ENCODE data around the gene ALKBH6.

Gene ALKBH6

DNA sequence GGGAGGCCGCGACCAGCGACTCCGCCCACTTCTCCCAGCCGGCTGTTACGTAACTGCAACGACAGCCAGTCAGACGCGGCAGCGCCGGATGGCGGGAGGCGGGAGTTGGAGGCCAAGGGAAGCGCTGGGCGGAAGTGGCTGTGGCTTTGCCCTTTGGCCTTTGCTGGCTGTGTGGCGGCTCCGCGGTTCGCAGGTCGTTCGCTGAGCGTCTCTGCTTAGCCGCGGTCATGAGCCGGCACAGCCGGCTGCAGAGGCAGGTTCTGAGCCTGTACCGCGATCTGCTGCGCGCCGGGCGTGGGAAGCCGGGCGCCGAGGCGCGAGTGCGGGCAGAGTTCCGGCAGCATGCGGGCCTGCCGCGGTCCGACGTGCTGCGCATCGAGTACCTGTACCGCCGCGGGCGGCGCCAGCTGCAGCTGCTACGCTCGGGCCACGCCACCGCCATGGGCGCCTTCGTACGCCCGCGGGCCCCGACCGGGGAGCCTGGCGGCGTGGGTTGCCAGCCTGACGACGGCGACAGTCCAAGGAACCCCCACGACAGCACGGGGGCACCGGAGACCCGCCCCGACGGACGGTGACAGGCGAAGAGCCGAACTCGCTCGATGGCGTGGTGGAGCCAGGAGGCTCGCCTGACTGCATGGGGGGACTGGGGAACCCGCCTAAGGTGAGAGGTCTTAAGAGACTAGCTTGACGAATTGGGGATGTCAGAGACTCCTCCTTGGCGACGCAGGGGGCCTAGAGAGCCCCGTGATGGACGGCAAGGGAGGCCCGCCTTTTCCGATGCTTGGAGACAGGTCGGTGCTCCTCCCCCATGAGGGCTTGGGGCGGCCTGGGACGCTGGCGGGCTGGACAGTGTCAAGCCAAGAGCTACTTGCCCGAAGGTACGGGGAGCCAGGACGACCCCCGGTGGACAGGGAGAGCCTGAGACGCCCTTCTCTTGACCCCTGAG is 18.7 kb downstream of the ALKBH6 start, which contains the start of gene SDHAF1:
TSS of gene SDHAF1 (plus strand) at position 141 of the 946 bp plus-strand sequence. CDS start at position 228, 87 bp downstream.
- H3K4me1 Mint-ChIP-seq, result peaks cover 32% of the 10 kb centered on the region
- DNase-seq (ENCODE audit: low spot score in 2 of 2) (peak; percentile 80 to 81), ATAC-seq (replicated peaks; ENCODE audit: extremely low read depth, poor library complexity, severe bottlenecking) (peak; percentile 86)

DNA sequence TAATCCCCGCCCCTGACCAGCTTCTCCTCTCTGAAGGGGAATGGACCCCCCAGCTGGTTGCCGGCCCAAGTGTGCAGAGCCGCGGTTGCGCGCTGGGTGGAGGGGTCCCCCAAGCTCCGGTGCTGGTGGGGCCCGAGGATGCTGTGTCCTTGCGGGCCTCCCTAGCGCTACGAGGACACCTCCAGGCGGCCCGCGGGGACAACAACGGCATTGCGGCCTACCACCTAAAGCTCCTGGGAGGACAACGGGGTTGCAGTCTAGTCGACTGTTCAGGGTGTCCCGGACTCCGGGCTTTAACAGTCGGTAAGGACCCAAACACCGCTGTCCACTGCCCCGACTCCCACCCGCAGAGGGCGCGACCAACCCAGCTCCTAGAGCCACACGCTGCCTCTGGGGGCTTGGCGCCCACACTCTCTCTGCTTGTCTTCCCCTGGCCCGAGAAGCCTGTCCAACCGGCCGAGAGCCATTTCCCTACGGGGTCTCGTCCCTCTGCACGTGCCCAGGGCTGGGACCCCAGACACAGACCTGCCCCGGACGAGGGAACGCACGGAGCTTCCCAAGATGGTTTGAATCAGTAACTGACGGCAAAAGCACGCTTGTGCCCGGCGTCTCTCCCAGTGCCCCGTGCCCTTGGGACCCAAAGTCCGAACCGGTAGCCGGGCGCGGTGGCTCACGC is 20.0 kb downstream of the ALKBH6 start:
- DNase-seq (ENCODE audit: low spot score in 2 of 2) (no peak), ATAC-seq (replicated peaks; ENCODE audit: extremely low read depth, poor library complexity, severe bottlenecking) (no peak)
- Mint-ChIP-seq H3K4me3 (peak overlapping the region; percentile 85), H3K27me3 (peaks cover 7% of the 10 kb centered on the region), H3K27ac (ENCODE audit: low read depth) (no peak overlapping the region), H3K4me1 (peaks cover 28% of the 10 kb centered on the region), H3K9me3 (no peaks in the 10 kb centered on the region), H3K36me3 (ENCODE audit: insufficient read depth) (peaks cover 10% of the 10 kb centered on the region)

More for the DNA sequence above, 18.7 kb downstream of the ALKBH6 start, which contains the start of gene SDHAF1:
- H3K27ac Mint-ChIP-seq (ENCODE audit: low read depth), result peak within 1 kb of the TSS; percentile 84
- H3K36me3 Mint-ChIP-seq (ENCODE audit: insufficient read depth), result peaks cover 10% of the 10 kb centered on the region
- H3K4me3 Mint-ChIP-seq, result peak within 1 kb of the TSS; percentile 85
- H3K27me3 Mint-ChIP-seq, result no peaks in the 10 kb centered on the region
- H3K9me3 Mint-ChIP-seq, result no peaks in the 10 kb centered on the region

DNA sequence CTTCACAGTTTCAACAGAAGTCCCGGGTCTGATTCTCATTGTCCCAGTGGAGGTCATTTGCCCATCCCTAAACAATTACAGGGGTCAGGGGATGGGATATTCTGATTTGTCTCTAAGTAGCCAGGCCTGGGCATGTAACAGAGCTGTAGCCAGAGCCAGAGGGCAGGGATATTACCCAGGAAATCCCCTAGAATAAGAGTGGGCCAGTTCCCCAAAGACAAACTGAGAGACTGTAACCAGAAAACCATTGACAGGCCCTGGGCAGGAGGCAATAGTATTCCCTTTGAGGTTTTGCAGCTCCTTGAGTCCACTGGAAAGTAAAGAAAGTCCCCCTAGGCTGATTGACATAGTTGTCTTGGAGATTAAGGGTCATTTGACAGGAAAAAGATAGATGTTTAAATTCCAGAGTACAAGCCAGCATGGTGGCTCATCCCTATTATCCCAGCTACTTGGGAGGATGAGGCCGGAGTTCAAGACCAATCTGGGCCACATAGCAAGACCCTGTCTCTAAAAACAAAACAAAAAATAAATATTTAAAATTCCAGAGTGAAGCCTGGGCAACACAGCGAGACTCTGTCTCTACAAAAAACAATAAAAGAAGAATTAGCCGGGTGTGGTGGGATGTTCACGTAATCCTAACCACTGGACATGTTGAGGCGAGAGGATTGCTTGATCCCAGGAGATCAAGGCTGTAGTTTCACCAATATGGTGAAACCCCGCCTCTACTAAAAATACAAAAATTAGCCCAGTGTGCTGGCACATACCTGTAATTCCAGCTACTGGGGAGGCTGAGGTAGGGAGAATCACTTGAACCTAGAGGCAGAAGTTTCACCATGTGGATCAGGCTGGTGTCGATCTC is 20.9 kb downstream of the ALKBH6 start:
- H3K27ac Mint-ChIP-seq (ENCODE audit: low read depth), result no peak overlapping the region
- H3K27me3 Mint-ChIP-seq, result peaks cover 10% of the 10 kb centered on the region
- H3K4me3 Mint-ChIP-seq, result no peak overlapping the region
- peaks cover 7% of the 10 kb centered on the region for H3K36me3 Mint-ChIP-seq (ENCODE audit: insufficient read depth)
- H3K9me3 Mint-ChIP-seq, result no peaks in the 10 kb centered on the region
- no peak for DNase-seq (ENCODE audit: low spot score in 2 of 2)
- ATAC-seq (replicated peaks; ENCODE audit: extremely low read depth, poor library complexity, severe bottlenecking), result no peak
- H3K4me1 Mint-ChIP-seq, result peaks cover 27% of the 10 kb centered on the region

DNA sequence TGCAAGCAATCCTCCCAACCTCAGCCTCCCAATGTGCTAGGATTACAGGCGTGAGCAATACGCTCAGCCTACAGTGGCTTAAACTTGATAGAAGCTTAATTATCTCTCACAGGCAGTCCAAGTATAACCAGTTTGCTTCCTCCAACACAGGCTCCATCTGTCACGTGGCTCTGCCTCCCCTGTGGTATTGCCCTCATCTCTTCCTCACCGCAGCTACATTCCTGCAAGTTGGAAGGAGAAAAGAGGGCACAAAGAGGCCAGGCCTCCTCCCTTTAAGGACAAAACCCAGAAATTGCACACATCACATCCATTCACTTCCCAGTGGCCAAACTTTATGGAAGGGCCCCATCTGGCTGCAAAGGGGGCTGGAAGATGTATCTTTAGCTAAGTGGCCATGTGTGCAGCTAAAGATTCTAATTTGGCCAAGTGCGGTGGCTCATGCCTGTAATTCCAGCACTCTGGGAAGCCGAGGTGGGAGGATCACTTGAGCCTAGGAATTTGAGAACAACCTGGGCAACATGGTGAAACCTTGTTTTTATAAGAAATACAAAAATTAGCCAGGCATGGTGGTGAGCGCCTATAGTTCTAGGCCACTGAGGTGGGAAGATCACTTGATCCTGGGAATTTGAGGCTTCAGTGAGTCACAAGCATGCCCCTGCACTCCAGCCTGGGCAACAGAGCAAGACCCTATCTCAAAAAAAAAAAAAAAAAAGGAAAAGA is 22.1 kb downstream of the ALKBH6 start:
- Mint-ChIP-seq H3K4me3 (no peak overlapping the region), H3K4me1 (peaks cover 20% of the 10 kb centered on the region), H3K27ac (ENCODE audit: low read depth) (no peak overlapping the region), H3K36me3 (ENCODE audit: insufficient read depth) (peaks cover 4% of the 10 kb centered on the region), H3K9me3 (no peaks in the 10 kb centered on the region), H3K27me3 (peaks cover 19% of the 10 kb centered on the region)
- DNase-seq (ENCODE audit: low spot score in 2 of 2) (no peak), ATAC-seq (replicated peaks; ENCODE audit: extremely low read depth, poor library complexity, severe bottlenecking) (no peak)

DNA sequence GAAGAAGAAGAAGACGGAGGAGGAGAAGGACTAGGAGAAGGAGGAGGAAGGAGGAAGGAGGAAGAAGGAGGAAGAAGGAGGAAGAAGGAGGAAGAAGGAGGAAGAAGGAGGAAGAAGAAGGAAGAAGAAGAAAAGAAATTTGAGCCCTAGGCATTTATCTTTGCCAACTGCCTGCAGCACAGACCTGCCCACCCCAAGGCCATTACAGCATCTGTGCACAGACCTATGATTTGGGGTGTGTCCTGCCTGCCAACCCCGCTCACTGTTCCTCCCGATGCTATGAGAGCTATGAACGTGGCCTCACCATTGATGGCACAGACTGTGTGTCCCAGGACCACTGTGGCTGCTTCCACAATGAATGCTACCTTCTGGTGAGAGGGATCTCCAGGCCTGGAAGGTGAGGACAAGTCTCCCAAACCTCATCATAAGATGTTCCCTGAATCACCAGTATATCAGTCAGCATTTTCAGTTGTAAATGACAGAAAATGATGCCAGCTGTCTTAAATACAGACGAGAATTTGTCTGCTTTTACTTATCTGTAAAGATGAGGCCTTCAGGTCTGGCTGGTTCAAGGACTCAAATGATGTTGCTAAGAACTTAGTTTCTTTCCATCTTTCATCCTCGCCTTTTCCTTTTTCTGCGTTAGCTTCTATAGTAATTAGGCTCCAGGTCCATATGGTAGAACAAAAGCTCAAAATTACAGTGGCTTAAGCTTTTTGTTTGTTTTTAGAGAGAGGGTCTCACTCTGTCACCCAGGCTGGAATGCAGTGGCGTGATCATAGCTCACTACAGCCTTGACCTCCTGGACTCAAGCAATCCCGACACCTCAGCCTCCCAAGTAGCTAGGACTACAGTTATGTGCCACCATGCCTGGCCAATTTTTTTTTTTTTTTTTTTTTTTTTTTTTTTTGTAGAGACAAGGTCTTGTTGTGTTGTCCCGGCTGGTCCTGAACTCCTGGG is 23.0 kb downstream of the ALKBH6 start:
- ATAC-seq (replicated peaks; ENCODE audit: extremely low read depth, poor library complexity, severe bottlenecking) (no peak), DNase-seq (ENCODE audit: low spot score in 2 of 2) (no peak)
- Mint-ChIP-seq H3K4me1 (peaks cover 17% of the 10 kb centered on the region), H3K27me3 (peaks cover 27% of the 10 kb centered on the region), H3K27ac (ENCODE audit: low read depth) (no peak overlapping the region), H3K9me3 (no peaks in the 10 kb centered on the region), H3K4me3 (no peak overlapping the region), H3K36me3 (ENCODE audit: insufficient read depth) (peaks cover 4% of the 10 kb centered on the region)

DNA sequence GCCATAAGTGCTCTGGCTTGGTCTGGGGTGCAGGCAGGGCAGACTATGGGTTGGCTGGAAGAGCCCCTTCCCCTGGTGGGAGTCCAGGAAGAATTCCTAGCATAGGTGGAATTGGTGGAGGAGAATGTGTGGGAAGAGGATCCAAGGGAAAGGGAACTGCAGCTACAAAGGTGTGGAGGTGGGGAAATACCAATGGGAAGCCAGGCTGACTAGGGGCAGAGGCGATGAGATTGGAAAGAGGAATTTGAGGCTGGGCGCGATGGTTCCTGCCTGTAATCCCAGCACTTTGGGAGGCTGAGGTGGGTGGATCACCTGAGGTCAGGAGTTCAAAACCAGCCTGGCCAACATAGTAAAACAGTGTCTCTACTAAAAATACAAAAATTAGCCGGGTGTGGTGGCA is 23.9 kb downstream of the ALKBH6 start:
- DNase-seq (ENCODE audit: low spot score in 2 of 2) (no peak), ATAC-seq (replicated peaks; ENCODE audit: extremely low read depth, poor library complexity, severe bottlenecking) (no peak)
- Mint-ChIP-seq H3K36me3 (ENCODE audit: insufficient read depth) (peaks cover 4% of the 10 kb centered on the region), H3K27ac (ENCODE audit: low read depth) (no peak overlapping the region), H3K9me3 (no peaks in the 10 kb centered on the region), H3K4me1 (peaks cover 12% of the 10 kb centered on the region), H3K4me3 (no peak overlapping the region), H3K27me3 (peaks cover 36% of the 10 kb centered on the region)

DNA sequence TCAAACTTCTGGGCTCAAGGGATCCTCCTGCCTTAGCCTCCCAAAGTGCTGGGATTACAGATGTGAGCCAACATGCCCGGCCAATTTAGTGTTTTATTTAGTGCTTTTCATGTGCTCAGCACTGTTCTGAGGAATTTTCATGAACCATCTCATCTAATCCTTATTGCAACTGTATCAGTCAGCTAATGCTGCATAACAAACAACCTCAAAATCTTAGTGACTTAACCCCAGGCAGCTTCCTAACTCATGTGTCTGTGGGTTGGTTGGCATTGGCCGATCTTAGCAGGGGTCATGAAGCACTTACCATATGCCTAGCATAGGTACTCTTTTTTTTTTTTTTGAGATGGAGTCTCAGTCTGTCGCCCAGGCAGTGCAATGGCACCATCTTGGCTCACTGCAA is 25.2 kb downstream of the ALKBH6 start:
- Mint-ChIP-seq H3K9me3 (no peaks in the 10 kb centered on the region), H3K27ac (ENCODE audit: low read depth) (no peak overlapping the region), H3K36me3 (ENCODE audit: insufficient read depth) (no peaks in the 10 kb centered on the region), H3K4me3 (no peak overlapping the region), H3K27me3 (peaks cover 50% of the 10 kb centered on the region), H3K4me1 (peaks cover 6% of the 10 kb centered on the region)
- DNase-seq (ENCODE audit: low spot score in 2 of 2) (no peak), ATAC-seq (replicated peaks; ENCODE audit: extremely low read depth, poor library complexity, severe bottlenecking) (no peak)

DNA sequence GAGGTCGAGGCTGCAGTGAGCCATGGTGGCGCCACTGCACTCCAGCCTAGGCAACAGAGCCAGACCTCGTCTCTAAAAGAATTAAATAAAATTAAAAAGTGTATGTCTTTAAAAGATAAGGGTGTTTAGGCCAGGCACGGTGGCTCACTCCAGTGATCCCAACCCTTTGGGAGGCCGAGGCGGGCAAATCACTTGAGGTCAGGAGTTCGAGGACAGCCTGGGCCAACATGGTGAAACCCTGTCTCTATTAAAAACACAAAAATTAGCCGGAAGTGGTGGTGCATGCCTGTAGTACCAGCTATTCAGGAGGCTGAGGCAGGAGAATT is 26.5 kb downstream of the ALKBH6 start:
- Mint-ChIP-seq H3K9me3 (no peaks in the 10 kb centered on the region), H3K4me3 (no peak overlapping the region), H3K27ac (ENCODE audit: low read depth) (no peak overlapping the region), H3K27me3 (peaks cover 58% of the 10 kb centered on the region), H3K36me3 (ENCODE audit: insufficient read depth) (no peaks in the 10 kb centered on the region), H3K4me1 (peaks cover 6% of the 10 kb centered on the region)
- DNase-seq (ENCODE audit: low spot score in 2 of 2) (no peak), ATAC-seq (replicated peaks; ENCODE audit: extremely low read depth, poor library complexity, severe bottlenecking) (no peak)

DNA sequence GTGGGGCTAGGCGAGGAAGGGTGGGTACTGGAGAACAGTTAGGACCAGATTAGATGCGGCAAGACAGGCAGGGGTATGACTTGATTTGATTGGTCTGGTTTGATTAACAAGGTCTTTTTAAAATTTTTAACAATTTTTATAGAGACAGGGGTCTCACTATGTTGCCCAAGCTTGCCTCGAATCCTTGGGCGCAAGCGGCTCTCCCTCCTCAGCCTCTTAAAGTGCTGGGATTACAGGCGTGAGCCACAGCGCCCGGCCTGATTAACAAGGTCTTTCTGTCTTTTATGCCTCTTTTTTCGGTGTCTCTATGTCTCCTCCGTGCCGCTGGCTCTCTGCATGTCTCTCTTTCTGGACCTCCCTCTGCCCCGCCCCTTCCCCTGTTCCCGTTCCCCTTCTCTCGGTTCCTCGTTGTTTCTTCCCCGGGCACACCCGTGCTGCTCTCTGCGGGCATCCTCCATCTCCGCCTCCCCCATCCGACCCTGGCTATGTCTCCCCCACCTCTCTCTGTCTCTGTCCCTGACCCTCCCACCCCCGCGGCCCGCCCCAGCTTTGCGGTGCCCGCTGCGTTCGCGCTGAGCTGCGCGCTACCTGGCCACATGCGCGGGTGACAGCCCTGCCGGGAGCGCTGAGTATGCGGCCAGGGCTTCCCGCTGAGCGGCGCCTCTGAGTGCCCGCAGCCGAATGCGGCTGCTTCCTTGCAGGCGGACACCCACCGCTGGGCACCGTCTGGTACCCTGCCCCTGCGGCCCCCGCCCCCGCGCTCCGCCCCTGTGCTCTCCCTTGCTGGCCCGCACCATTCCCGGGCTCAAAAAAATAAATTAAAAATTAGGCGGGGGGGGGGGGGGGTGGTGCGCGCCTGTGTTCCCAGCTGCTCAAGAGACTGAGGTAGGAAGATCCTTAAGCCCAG is 27.1 kb downstream of the ALKBH6 start:
- ATAC-seq (replicated peaks; ENCODE audit: extremely low read depth, poor library complexity, severe bottlenecking) (no peak), DNase-seq (ENCODE audit: low spot score in 2 of 2) (no peak)
- Mint-ChIP-seq H3K36me3 (ENCODE audit: insufficient read depth) (no peaks in the 10 kb centered on the region), H3K27me3 (peaks cover 58% of the 10 kb centered on the region), H3K4me1 (peaks cover 6% of the 10 kb centered on the region), H3K9me3 (no peaks in the 10 kb centered on the region), H3K27ac (ENCODE audit: low read depth) (no peak overlapping the region), H3K4me3 (peak overlapping the region; percentile 42)

DNA sequence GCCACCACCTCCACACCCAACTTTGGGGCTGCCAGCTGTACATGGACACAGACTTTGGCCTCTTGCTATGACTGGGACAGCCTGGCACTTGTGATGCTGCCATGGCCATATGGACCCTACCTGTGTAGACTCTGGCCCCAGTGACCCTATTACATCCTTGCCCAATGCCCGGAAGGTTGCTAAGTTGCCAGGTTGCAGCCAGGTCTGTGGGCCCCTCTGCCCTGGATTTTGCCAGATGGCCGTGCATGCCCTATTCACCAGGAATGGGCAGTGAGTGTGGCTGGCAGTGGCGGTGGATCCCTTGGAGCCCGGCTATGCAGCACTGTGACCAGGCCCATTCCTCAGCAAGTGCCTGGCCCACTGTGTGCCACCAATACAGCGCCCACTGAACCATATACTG is 27.9 kb downstream of the ALKBH6 start:
- Mint-ChIP-seq H3K36me3 (ENCODE audit: insufficient read depth) (no peaks in the 10 kb centered on the region), H3K27me3 (peaks cover 63% of the 10 kb centered on the region), H3K27ac (ENCODE audit: low read depth) (no peak overlapping the region), H3K4me1 (peaks cover 6% of the 10 kb centered on the region), H3K4me3 (no peak overlapping the region), H3K9me3 (no peaks in the 10 kb centered on the region)
- DNase-seq (ENCODE audit: low spot score in 2 of 2) (no peak), ATAC-seq (replicated peaks; ENCODE audit: extremely low read depth, poor library complexity, severe bottlenecking) (no peak)

All from central memory CD8-positive, alpha-beta T cell (primary cell).